Measurements from ENCODE around the gene GSG1L2. TPM values are rescaled to one million over a fixed set of nuclear protein-coding genes. Genes with fewer than 3 reads are reported as not detected.

The GSG1L2 gene
- polyA plus RNA-seq, 10 donors = not detected

Other genes with a start within 250 kb of the GSG1L2 start
- gene STX8, start 246.3 kb downstream of the GSG1L2 start, polyA plus RNA-seq (ENCODE audit: insufficient read length in 10 of 10) = 10 to 100 TPM; 43.2 to 49.1 (median 45.6) TPM
- gene CFAP52, start 245.4 kb downstream of the GSG1L2 start, polyA plus RNA-seq (ENCODE audit: insufficient read length in 10 of 10) = under 1 TPM in 5 of 10 donors, not detected in 5; 0.16 to 0.53 (median 0.35) TPM
- gene USP43, start 176.6 kb downstream of the GSG1L2 start, polyA plus RNA-seq (ENCODE audit: insufficient read length in 10 of 10) = under 1 TPM; 0.33 to 0.90 (median 0.58) TPM
- gene DHRS7C, start 30.5 kb downstream of the GSG1L2 start, polyA plus RNA-seq (ENCODE audit: insufficient read length in 10 of 10) = 10 to 100 TPM; 41.5 to 99.6 (median 88.4) TPM
- gene GLP2R, start 3.8 kb upstream of the GSG1L2 start, polyA plus RNA-seq (ENCODE audit: insufficient read length in 10 of 10) = under 1 TPM in 4 of 10 donors, not detected in 6; 0.05 to 0.15 (median 0.08) TPM
- 1 to 10 TPM in 2 of 10 donors, under 1 TPM in 6, not detected in 2; 0.24 to 1.1 (median 0.59) TPM for gene RCVRN, start 83.2 kb upstream of the GSG1L2 start, polyA plus RNA-seq (ENCODE audit: insufficient read length in 10 of 10)